OCI-LY7 (cell line): Measurements from ENCODE around the gene BCL2L11. TPM values are rescaled to one million over a fixed set of nuclear protein-coding genes. Genes with fewer than 3 reads are reported as not detected.

Source experiments
- BruUV-seq: library from RNA; stranded (reverse); fragments of 400-500 nt; replicated peaks from 2 replicates; lab custom pipeline; 2021; lab: Mats Ljungman, UMichigan
- CTCF ChIA-PET: fragments of 300-600 bp; sonication (Branson Sonifier 250); formaldehyde crosslinking; loops from one replicate; lab custom pipeline; 2022; ENCODE audit warnings: antibody characterized with exemption; ENCODE audit not compliant: unreplicated experiment; lab: Charles Lee
- POLR2A ChIA-PET: fragments of 300-600 bp; sonication (Branson Sonifier 250); formaldehyde crosslinking; loops from one replicate; lab custom pipeline; 2022; ENCODE audit warnings: antibody characterized with exemption; lab: Charles Lee
- DNase-seq: peaks from one replicate; pipeline ENCODE4 v3.0.0-alpha.2; 2015; ENCODE audit warnings: low spot score
- H2AFZ ChIP-seq: fragments of 200-600 bp; sonication (generic), shearing (Covaris generic); 2 replicates; pipeline ENCODE4 v1.6.1; 2014; ENCODE audit warnings: mild to moderate bottlenecking, antibody characterized with exemption, low read length, moderate library complexity
- H3K27ac ChIP-seq: fragments of 200-600 bp; sonication (generic); 2 replicates; pipeline ENCODE4 v1.5.1; 2014; ENCODE audit warnings: mixed run types, low read depth, mild to moderate bottlenecking, moderate library complexity, low read length, inconsistent platforms; ENCODE audit not compliant: poor library complexity, severe bottlenecking
- H3K36me3 ChIP-seq: fragments of 200-600 bp; sonication (generic); 2 replicates; pipeline ENCODE4 v1.6.1; 2014; ENCODE audit warnings: mild to moderate bottlenecking, antibody characterized with exemption, low read length, moderate library complexity, mixed read lengths; ENCODE audit not compliant: insufficient read depth
- H3K4me1 ChIP-seq: fragments of 200-600 bp; sonication (generic); 2 replicates; pipeline ENCODE4 v1.5.1; 2014; ENCODE audit warnings: mild to moderate bottlenecking, low read length; ENCODE audit not compliant: insufficient read depth, poor library complexity, severe bottlenecking
- H3K4me2 ChIP-seq: fragments of 200-600 bp; sonication (generic); 2 replicates; pipeline ENCODE4 v1.6.1; 2014; ENCODE audit warnings: mild to moderate bottlenecking, low read length
- H3K4me3 ChIP-seq: fragments of 200-600 bp; sonication (generic); 2 replicates; pipeline ENCODE4 v1.5.1; 2014; ENCODE audit warnings: mild to moderate bottlenecking, low read depth, low read length; ENCODE audit not compliant: poor library complexity, severe bottlenecking
- H3K79me2 ChIP-seq: fragments of 200-600 bp; sonication (generic); 2 replicates; pipeline ENCODE4 v1.6.1; 2016; ENCODE audit warnings: low read depth, mild to moderate bottlenecking, low read length, moderate library complexity, mixed read lengths; ENCODE audit not compliant: insufficient read depth
- H3K9me2 ChIP-seq: fragments of 200-600 bp; sonication (generic); 2 replicates; pipeline ENCODE4 v1.6.1; 2016; ENCODE audit warnings: mild to moderate bottlenecking, low read length, mixed read lengths; ENCODE audit not compliant: insufficient read depth
- H3K9me3 ChIP-seq: fragments of 200-600 bp; sonication (generic); 2 replicates; pipeline ENCODE4 v1.6.1; 2014; ENCODE audit warnings: mild to moderate bottlenecking, mixed run types, low read length, mixed read lengths
- H4K20me1 ChIP-seq: fragments of 200-600 bp; sonication (generic); 2 replicates; pipeline ENCODE4 v1.6.1; 2014; ENCODE audit warnings: mild to moderate bottlenecking, antibody characterized with exemption, low read length, moderate library complexity, mixed read lengths; ENCODE audit not compliant: insufficient read depth
- CTCF ChIP-seq: fragments of 200-600 bp; sonication (generic); conservative IDR thresholded peaks from 2 replicates; pipeline ENCODE4 v1.5.1; 2014; ENCODE audit warnings: mild to moderate bottlenecking, antibody characterized with exemption, low read length, moderate library complexity, mixed read lengths
- EZH2phosphoT487 ChIP-seq: fragments of 200-600 bp; sonication (generic); IDR thresholded peaks from 2 replicates; pipeline ENCODE4 v1.6.1; 2018; ENCODE audit warnings: low read depth, borderline replicate concordance, mild to moderate bottlenecking, mixed run types, antibody characterized with exemption, low read length, moderate library complexity, mixed read lengths
- intact Hi-C: fragments of 100-400 bp; cut with micrococcal nuclease; formaldehyde crosslinking; loops from one replicate; pipeline ENCODE4 v1.10.0; 2022; ENCODE audit not compliant: unreplicated experiment
- total RNA-seq, 2 experiments: library from RNA; depleted of rRNA in 1 of 2; stranded (reverse); fragments of >200 nt in 1 of 2; shearing (Covaris generic) in 1 of 2; gene quantifications; 2 replicates each; pipeline ENCODE4 v1.2.3, GENCODE V29; 2014 to 2022

BCL2L11 gene
- total RNA-seq, 2 experiments from 2014 or later: 16.0 to 20.3 TPM

DNA sequence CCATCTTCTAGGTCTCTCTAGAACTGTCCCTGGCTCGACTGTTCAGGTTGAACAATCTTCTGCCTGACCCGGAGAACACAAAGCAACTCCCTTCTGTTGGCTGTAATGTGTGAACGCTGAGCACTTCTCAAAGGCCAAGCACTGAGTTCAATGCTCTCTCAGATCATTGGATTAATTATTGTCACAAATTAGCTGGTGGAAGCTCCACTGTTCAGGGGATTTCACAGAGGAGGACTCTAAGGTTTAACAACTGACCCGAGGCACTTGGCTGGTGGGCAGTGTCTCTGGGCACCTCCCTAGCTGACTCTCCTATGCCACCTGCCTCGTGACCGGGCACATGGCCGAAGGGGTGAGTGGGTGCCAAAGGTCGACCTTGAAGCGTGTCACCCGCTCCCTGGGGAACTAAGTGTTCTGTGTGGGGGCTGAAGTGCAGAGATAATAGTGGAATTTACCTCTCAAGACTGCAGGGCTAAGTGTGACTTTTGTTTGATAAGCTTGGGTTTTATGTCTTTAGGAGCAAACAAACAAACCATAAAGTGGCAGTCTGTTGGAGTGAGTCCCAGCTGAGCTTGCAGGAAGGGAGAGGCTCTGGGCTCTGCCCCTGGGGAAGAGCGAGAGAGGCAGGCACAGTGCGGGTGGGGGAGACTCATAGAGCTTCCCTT lies 64.8 kb downstream of the BCL2L11 start:
- no peaks in the 10 kb centered on the region for H3K4me1 ChIP-seq
- H3K79me2 ChIP-seq: no peaks in the 10 kb centered on the region
- no peaks in the 10 kb centered on the region for H3K9me2 ChIP-seq
- ChIA-PET CTCF (interaction anchor here (1.0 to 1.3 kb wide), 2 partner anchors 13 to 68 kb away, joined by 3 read pairs; no protein-coding TSS in a partner anchor), POLR2A (interaction anchor here (0.6 kb wide), 1 partner anchor 39 kb away, joined by 3 read pairs; no protein-coding TSS in a partner anchor)
- no TSS peak for BruUV-seq
- no peaks in the 10 kb centered on the region for H3K9me3 ChIP-seq
- H2AFZ ChIP-seq: no peak overlapping the region
- DNase-seq: no peak
- no peak overlapping the region for H3K4me2 ChIP-seq
- TF ChIP-seq EZH2phosphoT487 (no peak), CTCF (no peak)
- intact Hi-C loops: no loop called here
- no peak overlapping the region for H3K27ac ChIP-seq
- no peaks in the 10 kb centered on the region for H3K36me3 ChIP-seq
- no peak overlapping the region for H3K4me3 ChIP-seq
- H4K20me1 ChIP-seq: no peaks in the 10 kb centered on the region

- TF ChIP-seq CTCF (no peak), EZH2phosphoT487 (no peak)
- Histone ChIP-seq H4K20me1 (no peaks in the 10 kb centered on the region), H3K4me3 (no peak overlapping the region), H3K36me3 (no peaks in the 10 kb centered on the region), H3K4me1 (no peaks in the 10 kb centered on the region), H2AFZ (no peak overlapping the region), H3K9me3 (no peaks in the 10 kb centered on the region), H3K9me2 (no peaks in the 10 kb centered on the region), H3K79me2 (no peaks in the 10 kb centered on the region), H3K4me2 (no peak overlapping the region), H3K27ac (no peak overlapping the region)
- ChIA-PET POLR2A (interaction anchor here (0.6 kb wide), 1 partner anchor 39 kb away, joined by 3 read pairs; no protein-coding TSS in a partner anchor), CTCF (interaction anchor here (0.6 to 1.3 kb wide), 2 partner anchors 12 to 465 kb away, joined by 3 read pairs; no protein-coding TSS in a partner anchor)
- no TSS peak for BruUV-seq
- DNase-seq: no peak
- intact Hi-C loops: no loop called here
Observed at GRCh38 chr2:111186121-111186715, 65.5 kb downstream of the BCL2L11 start.

- Histone ChIP-seq H3K9me2 (no peaks in the 10 kb centered on the region), H3K36me3 (no peaks in the 10 kb centered on the region), H3K9me3 (no peaks in the 10 kb centered on the region), H2AFZ (no peak overlapping the region), H4K20me1 (no peaks in the 10 kb centered on the region), H3K27ac (no peak overlapping the region), H3K4me1 (no peaks in the 10 kb centered on the region), H3K4me3 (no peak overlapping the region), H3K4me2 (no peak overlapping the region), H3K79me2 (no peaks in the 10 kb centered on the region)
- POLR2A ChIA-PET: no interaction called here
- no peak for DNase-seq
- CTCF ChIA-PET: no interaction called here
- TF ChIP-seq EZH2phosphoT487: no peak
- TF ChIP-seq CTCF: peak; percentile 37
- intact Hi-C loops: no loop called here
- no TSS peak for BruUV-seq
Observed at GRCh38 chr2:111186933-111187332, 66.2 kb downstream of the BCL2L11 start.
